Fibroblast of lung (primary cell): ENCODE results near the gene FBLN1. TPM values are rescaled to one million over a fixed set of nuclear protein-coding genes. Genes with fewer than 3 reads are reported as not detected.
A peak's percentile ranks its signal among the peaks of the same experiment; 100 is the strongest.

Experiments used
- DNase-seq, 2 donors: peaks; one replicate each; pipeline versions ENCODE4 v3.0.0 to v3.0.0-alpha.2; 2010; ENCODE audit warnings: low read depth in 2 of 2
- H2AFZ ChIP-seq: 2 replicates; pipeline ENCODE4 v1.5.1; 2012; ENCODE audit warnings: low read length, control low read depth, inconsistent platforms
- H3K27ac ChIP-seq: 2 replicates; pipeline ENCODE4 v1.5.1; 2011; ENCODE audit warnings: low read length, control low read depth; ENCODE audit not compliant: insufficient read depth
- H3K27me3 ChIP-seq: 2 replicates; pipeline ENCODE4 v1.5.1; 2011; ENCODE audit warnings: mild to moderate bottlenecking, low read length; ENCODE audit not compliant: control insufficient read depth, insufficient read depth
- H3K36me3 ChIP-seq: 2 replicates; pipeline ENCODE4 v1.5.1; 2011; ENCODE audit warnings: low read length; ENCODE audit not compliant: control insufficient read depth, insufficient read depth
- H3K4me1 ChIP-seq: 2 replicates; pipeline ENCODE4 v1.5.1; 2011; ENCODE audit warnings: low read length; ENCODE audit not compliant: control insufficient read depth, insufficient read depth; ENCODE audit errors: extremely low read depth
- H3K4me2 ChIP-seq: 2 replicates; pipeline ENCODE4 v1.5.1; 2011; ENCODE audit warnings: low read length, control low read depth; ENCODE audit not compliant: insufficient read depth; ENCODE audit errors: extremely low read depth
- H3K4me3 ChIP-seq, 4 experiments: fragments of 200-600 bp in 1 of 4; sonication (generic) in 1 of 4; replicated peaks in 1 of 4; 2 replicates each; pipeline ENCODE4 v1.5.1; 2011 to 2016; ENCODE audit warnings: low read length in 4 of 4, low read depth in 3 of 4, mild to moderate bottlenecking in 3 of 4, control low read depth in 2 of 4, inconsistent platforms in 1 of 4, mixed read lengths in 1 of 4; ENCODE audit not compliant: insufficient read depth in 1 of 4; ENCODE audit errors: control extremely low read depth in 1 of 4
- H3K79me2 ChIP-seq: 2 replicates; pipeline ENCODE4 v1.5.1; 2012; ENCODE audit warnings: mild to moderate bottlenecking, low read length, inconsistent platforms; ENCODE audit not compliant: control insufficient read depth, insufficient read depth
- H3K9ac ChIP-seq: 2 replicates; pipeline ENCODE4 v1.5.1; 2011; ENCODE audit warnings: mild to moderate bottlenecking, low read length, control low read depth; ENCODE audit not compliant: insufficient read depth
- H3K9me3 ChIP-seq: 2 replicates; pipeline ENCODE4 v1.5.1; 2012; ENCODE audit warnings: low read depth, low read length; ENCODE audit not compliant: control insufficient read depth, insufficient read depth
- H4K20me1 ChIP-seq: 2 replicates; pipeline ENCODE4 v1.5.1; 2011; ENCODE audit warnings: low read length; ENCODE audit not compliant: control insufficient read depth, insufficient read depth; ENCODE audit errors: extremely low read depth
- CTCF ChIP-seq, 2 donors: IDR thresholded peaks in 1 of 2; conservative IDR thresholded peaks in 1 of 2; 1 replicate in 1 of 2; 2 replicates in 1 of 2; pipeline ENCODE4 v1.5.1; 2011 to 2012; ENCODE audit warnings: low read length in 2 of 2, control low read depth in 1 of 2, inconsistent platforms in 1 of 2, low read depth in 1 of 2, mild to moderate bottlenecking in 1 of 2
- EZH2 ChIP-seq: IDR thresholded peaks from 2 replicates; pipeline ENCODE4 v1.5.1; 2012; ENCODE audit warnings: low read length, control low read depth, mild to moderate bottlenecking; ENCODE audit errors: missing control alignments
- polyA plus RNA-seq, 2 donors: library from polyadenylated mRNA; depleted of rRNA in 1 of 2; stranded (reverse) in 1 of 2; unstranded in 1 of 2; fragments of >200 nt; gene quantifications; 2 replicates each; pipeline ENCODE4 v1.2.1, GENCODE V29; 2011 to 2012; ENCODE audit warnings: missing spikeins in 1 of 2
- total RNA-seq: library from RNA; depleted of rRNA; stranded (reverse); fragments of >200 nt; gene quantifications from 2 replicates; pipeline ENCODE4 v1.2.1, GENCODE V29; 2014

FBLN1 gene
- total and polyA plus RNA-seq, 2 donors (not counting 1 experiment from before 2014, with no cell fraction given), result 134 to 270 TPM

- Histone ChIP-seq H3K27ac (no peak overlapping the region), H2AFZ (no peak overlapping the region), H3K27me3 (peaks cover 17% of the 10 kb centered on the region), H3K79me2 (no peaks in the 10 kb centered on the region), H3K4me2 (no peak overlapping the region), H3K36me3 (no peaks in the 10 kb centered on the region), H3K9ac (no peak overlapping the region), H3K9me3 (no peaks in the 10 kb centered on the region), H3K4me1 (no peaks in the 10 kb centered on the region), H3K4me3 (no peak overlapping the region), H4K20me1 (no peaks in the 10 kb centered on the region)
- TF ChIP-seq CTCF (conservative IDR thresholded peaks at IDR 0.05 in 1 of 2, IDR thresholded peaks at IDR 0.05 in 1 of 2; ENCODE audit: low read depth in 1 of 2, low read length in 2 of 2), result no peak
- TF ChIP-seq EZH2, result no peak
- DNase-seq, result no peak
Measured at GRCh38 chr22:45631841-45632238, 129.2 kb downstream of the FBLN1 start.

GRCh38 chr22:45632791-45633515 lies 130.3 kb downstream of the FBLN1 start:
- Histone ChIP-seq H3K79me2 (no peaks in the 10 kb centered on the region), H2AFZ (no peak overlapping the region), H3K9ac (no peak overlapping the region), H3K27ac (no peak overlapping the region), H3K9me3 (no peaks in the 10 kb centered on the region), H3K36me3 (no peaks in the 10 kb centered on the region), H4K20me1 (no peaks in the 10 kb centered on the region), H3K4me3 (no peak overlapping the region), H3K27me3 (peaks cover 18% of the 10 kb centered on the region), H3K4me1 (no peaks in the 10 kb centered on the region), H3K4me2 (no peak overlapping the region)
- peak in 1 of 2 donors; percentile 72 for DNase-seq
- TF ChIP-seq CTCF (conservative IDR thresholded peaks at IDR 0.05 in 1 of 2, IDR thresholded peaks at IDR 0.05 in 1 of 2; ENCODE audit: low read depth in 1 of 2, low read length in 2 of 2) (no peak), EZH2 (no peak)

GRCh38 chr22:45636683-45637082 lies 134.0 kb downstream of the FBLN1 start:
- Histone ChIP-seq H2AFZ (no peak overlapping the region), H3K4me3 (no peak overlapping the region), H4K20me1 (no peaks in the 10 kb centered on the region), H3K36me3 (no peaks in the 10 kb centered on the region), H3K4me2 (no peak overlapping the region), H3K79me2 (no peaks in the 10 kb centered on the region), H3K27me3 (peaks cover 18% of the 10 kb centered on the region), H3K9ac (no peak overlapping the region), H3K9me3 (no peaks in the 10 kb centered on the region), H3K27ac (no peak overlapping the region), H3K4me1 (peaks cover 2% of the 10 kb centered on the region)
- TF ChIP-seq CTCF (conservative IDR thresholded peaks at IDR 0.05 in 1 of 2, IDR thresholded peaks at IDR 0.05 in 1 of 2; ENCODE audit: low read depth in 1 of 2, low read length in 2 of 2) (no peak), EZH2 (no peak)
- no peak for DNase-seq
